HEK293 (cell line): ENCODE data around the gene CAPNS1.

Experiments
- CTCF ChIA-PET: fragments of 350-600 bp; formaldehyde crosslinking; extraction: SDS; loops from one replicate; lab custom pipeline; 2021; ENCODE audit warnings: antibody characterized with exemption; lab: Yijun Ruan, JAX
- POLR2A ChIA-PET: fragments of 300-600 bp; formaldehyde crosslinking; extraction: SDS; loops from one replicate; lab custom pipeline; 2020; ENCODE audit warnings: antibody characterized with exemption, inconsistent platforms; lab: Yijun Ruan, JAX
- H3K27ac ChIP-seq: fragments of 200-500 bp; sonication (Bioruptor generic); 2 replicates; pipeline ENCODE4 v1.5.1; 2014; ENCODE audit warnings: low read depth, low read length, control low read depth, inconsistent platforms; ENCODE audit errors: extremely low read depth
- H3K36me3 ChIP-seq, 2 experiments: fragments of 200-500 bp in 1 of 2; sonication (Bioruptor generic) in 1 of 2; 1 replicate in 1 of 2; 2 replicates in 1 of 2; pipeline ENCODE4 v1.5.1; 2014 to 2017; ENCODE audit warnings: inconsistent platforms in 2 of 2, low read length in 2 of 2; ENCODE audit not compliant: control insufficient read depth in 2 of 2, insufficient read depth in 1 of 2
- H3K4me1 ChIP-seq: fragments of 200-500 bp; sonication (Bioruptor generic); 2 replicates; pipeline ENCODE4 v1.5.1; 2014; ENCODE audit warnings: mild to moderate bottlenecking, low read length, inconsistent platforms; ENCODE audit not compliant: control insufficient read depth, insufficient read depth
- H3K4me3 ChIP-seq: 2 replicates; pipeline ENCODE4 v1.5.1; 2011; ENCODE audit warnings: low read depth, mild to moderate bottlenecking, control low read depth, low read length, moderate library complexity
- H3K9me3 ChIP-seq: fragments of 200-500 bp; sonication (Bioruptor generic); 2 replicates; pipeline ENCODE4 v1.5.1; 2014; ENCODE audit warnings: low read depth, low read length, inconsistent platforms; ENCODE audit not compliant: control insufficient read depth, insufficient read depth
- CTCF ChIP-seq: fragments of 450-650 bp; formaldehyde crosslinking; IDR thresholded peaks from 2 replicates; pipeline ENCODE4 v1.5.1; 2016; ENCODE audit warnings: missing biosample characterization, missing genetic modification characterization
- KLF1 ChIP-seq: fragments of 450-650 bp; formaldehyde crosslinking; IDR thresholded peaks from 2 replicates; pipeline ENCODE4 v1.5.1; 2016; ENCODE audit warnings: missing biosample characterization, missing genetic modification characterization
- KLF17 ChIP-seq: fragments of 450-650 bp; formaldehyde crosslinking; IDR thresholded peaks from 2 replicates; pipeline ENCODE4 v1.5.1; 2016; ENCODE audit warnings: missing biosample characterization, missing genetic modification characterization
- SALL2 ChIP-seq: fragments of 450-650 bp; formaldehyde crosslinking; IDR thresholded peaks from 2 replicates; pipeline ENCODE4 v1.5.0; 2017; ENCODE audit warnings: missing biosample characterization, mild to moderate bottlenecking, missing genetic modification characterization, borderline replicate concordance
- TRIM28 ChIP-seq: IDR thresholded peaks from 2 replicates; pipeline ENCODE4 v1.6.1; 2011; ENCODE audit warnings: low read length, control low read depth, borderline replicate concordance
- ZBTB10 ChIP-seq: fragments of 450-650 bp; formaldehyde crosslinking; IDR thresholded peaks from 2 replicates; pipeline ENCODE4 v1.5.1; 2016; ENCODE audit warnings: missing biosample characterization, missing genetic modification characterization
- ZBTB26 ChIP-seq: fragments of 450-650 bp; formaldehyde crosslinking; optimal IDR thresholded peaks from 2 replicates; pipeline ENCODE3; 2016; ENCODE audit warnings: missing biosample characterization, mild to moderate bottlenecking, missing genetic modification characterization
- ZFP41 ChIP-seq: fragments of 450-650 bp; formaldehyde crosslinking; IDR thresholded peaks from 2 replicates; pipeline ENCODE4 v1.5.1; 2016; ENCODE audit warnings: missing biosample characterization, missing genetic modification characterization, borderline replicate concordance
- ZNF148 ChIP-seq: fragments of 450-650 bp; formaldehyde crosslinking; IDR thresholded peaks from 2 replicates; pipeline ENCODE4 v1.5.0; 2017; ENCODE audit warnings: missing biosample characterization, missing genetic modification characterization, borderline replicate concordance
- ZNF280D ChIP-seq: fragments of 450-650 bp; formaldehyde crosslinking; IDR thresholded peaks from 2 replicates; pipeline ENCODE4 v1.5.1; 2016; ENCODE audit warnings: missing biosample characterization, missing genetic modification characterization
- ZNF510 ChIP-seq: fragments of 450-650 bp; formaldehyde crosslinking; IDR thresholded peaks from 2 replicates; pipeline ENCODE4 v1.5.1; 2018; ENCODE audit warnings: mild to moderate bottlenecking, missing genetic modification characterization, missing biosample characterization; ENCODE audit not compliant: insufficient replicate concordance
- ZNF513 ChIP-seq: fragments of 450-650 bp; IDR thresholded peaks from 2 replicates; pipeline ENCODE4 v1.5.1; 2018; ENCODE audit warnings: missing biosample characterization, missing genetic modification characterization
- ZNF580 ChIP-seq: fragments of 450-650 bp; formaldehyde crosslinking; IDR thresholded peaks from 2 replicates; pipeline ENCODE4 v1.5.1; 2016; ENCODE audit warnings: missing biosample characterization, missing genetic modification characterization
- ZNF623 ChIP-seq: fragments of 450-650 bp; formaldehyde crosslinking; IDR thresholded peaks from 2 replicates; pipeline ENCODE4 v1.5.1; 2016; ENCODE audit warnings: missing biosample characterization, missing genetic modification characterization
- ZSCAN5A ChIP-seq: fragments of 450-650 bp; formaldehyde crosslinking; IDR thresholded peaks from 2 replicates; pipeline ENCODE4 v1.5.1; 2016; ENCODE audit warnings: missing biosample characterization, missing genetic modification characterization

Gene CAPNS1

GRCh38 chr19:36149673-36150406, 10.0 kb downstream of the CAPNS1 start:
- H3K27ac ChIP-seq: no peak overlapping the region
- TF ChIP-seq ZFP41 (tag by site-specific recombination) (no peak), KLF1 (tag by site-specific recombination) (peak; percentile 76), KLF17 (peak; percentile 31; the same call in 1 of the 2 replicates), ZNF623 (tag by site-specific recombination) (peak; percentile 67), ZBTB26 (tag by site-specific recombination) (peak; percentile 12), ZSCAN5A (no peak)
- ChIA-PET POLR2A (no interaction called here), CTCF (interaction anchor here (0.6 to 1.1 kb wide), 2 partner anchors 129 to 219 kb away, joined by 3 read pairs; no protein-coding TSS in a partner anchor)
- no peak overlapping the region for H3K4me3 ChIP-seq
- no peaks in the 10 kb centered on the region for H3K9me3 ChIP-seq
- no peaks in the 10 kb centered on the region for H3K4me1 ChIP-seq
- peaks cover 73 to 82% of the 10 kb centered on the region in 2 experiments for H3K36me3 ChIP-seq

GRCh38 chr19:36150586-36150985, 10.7 kb downstream of the CAPNS1 start:
- ChIA-PET CTCF (interaction anchor here (0.5 to 1.1 kb wide), 2 partner anchors 94 to 219 kb away, joined by 3 read pairs; no protein-coding TSS in a partner anchor), POLR2A (interaction anchor here (1.1 to 1.3 kb wide), 4 partner anchors 11 to 36 kb away, joined by 3 to 4 read pairs (median 3); partner anchors contain the start of genes POLR2I and TBCB)
- H3K4me1 ChIP-seq: peaks cover 4% of the 10 kb centered on the region; the same call in 1 of the 2 replicates
- H3K27ac ChIP-seq: peak overlapping the region; percentile 17; the same call in 1 of the 2 replicates
- H3K9me3 ChIP-seq: no peaks in the 10 kb centered on the region
- H3K36me3 ChIP-seq: peaks cover 65 to 75% of the 10 kb centered on the region in 2 experiments
- H3K4me3 ChIP-seq: no peak overlapping the region
- no peak for TF ChIP-seq ZBTB10 (tag by site-specific recombination)
- no peak for TF ChIP-seq ZNF510 (tag by site-specific recombination)
- no peak for TF ChIP-seq ZNF148 (tag by site-specific recombination)
- TF ChIP-seq ZNF580 (tag by site-specific recombination): no peak
- TF ChIP-seq ZNF280D: no peak
- TF ChIP-seq CTCF (tag by site-specific recombination): no peak
- no peak for TF ChIP-seq SALL2 (tag by site-specific recombination)
- no peak for TF ChIP-seq ZNF513 (tag by site-specific recombination)
- TF ChIP-seq TRIM28: no peak
